Measurements from ENCODE around the gene ASMTL. TPM values are rescaled to one million over a fixed set of nuclear protein-coding genes. Genes with fewer than 3 reads are reported as not detected.

Gene ASMTL
- total RNA-seq, 1 donor from 2014 or later = 13.5 TPM

Other genes with a start within 250 kb of the ASMTL start
- 3.9 TPM for gene CRLF2, start 240.3 kb downstream of the ASMTL start, total RNA-seq (ENCODE audit: insufficient read depth, low replicate concordance)
- 4.1 TPM for gene CSF2RA, start 184.1 kb downstream of the ASMTL start, total RNA-seq (ENCODE audit: insufficient read depth, low replicate concordance)
- gene IL3RA, start 116.1 kb downstream of the ASMTL start, total RNA-seq (ENCODE audit: insufficient read depth, low replicate concordance) = 4.1 TPM
- gene SLC25A6, start 60.8 kb downstream of the ASMTL start, total RNA-seq (ENCODE audit: insufficient read depth, low replicate concordance) = 177 TPM
- 1.2 TPM for gene P2RY8, start 84.3 kb upstream of the ASMTL start, total RNA-seq (ENCODE audit: insufficient read depth, low replicate concordance)
- gene AKAP17A, start 138.7 kb upstream of the ASMTL start, total RNA-seq (ENCODE audit: insufficient read depth, low replicate concordance) = 14.0 TPM
- gene ASMT, start 162.2 kb upstream of the ASMTL start, total RNA-seq (ENCODE audit: insufficient read depth, low replicate concordance) = not detected